Measurements from ENCODE around the gene UBD. TPM values are rescaled to one million over a fixed set of nuclear protein-coding genes. Genes with fewer than 3 reads are reported as not detected.

Gene UBD
- total RNA-seq, 1 experiment from 2014 or later: not detected

- TF ChIP-seq, protein P1, sequence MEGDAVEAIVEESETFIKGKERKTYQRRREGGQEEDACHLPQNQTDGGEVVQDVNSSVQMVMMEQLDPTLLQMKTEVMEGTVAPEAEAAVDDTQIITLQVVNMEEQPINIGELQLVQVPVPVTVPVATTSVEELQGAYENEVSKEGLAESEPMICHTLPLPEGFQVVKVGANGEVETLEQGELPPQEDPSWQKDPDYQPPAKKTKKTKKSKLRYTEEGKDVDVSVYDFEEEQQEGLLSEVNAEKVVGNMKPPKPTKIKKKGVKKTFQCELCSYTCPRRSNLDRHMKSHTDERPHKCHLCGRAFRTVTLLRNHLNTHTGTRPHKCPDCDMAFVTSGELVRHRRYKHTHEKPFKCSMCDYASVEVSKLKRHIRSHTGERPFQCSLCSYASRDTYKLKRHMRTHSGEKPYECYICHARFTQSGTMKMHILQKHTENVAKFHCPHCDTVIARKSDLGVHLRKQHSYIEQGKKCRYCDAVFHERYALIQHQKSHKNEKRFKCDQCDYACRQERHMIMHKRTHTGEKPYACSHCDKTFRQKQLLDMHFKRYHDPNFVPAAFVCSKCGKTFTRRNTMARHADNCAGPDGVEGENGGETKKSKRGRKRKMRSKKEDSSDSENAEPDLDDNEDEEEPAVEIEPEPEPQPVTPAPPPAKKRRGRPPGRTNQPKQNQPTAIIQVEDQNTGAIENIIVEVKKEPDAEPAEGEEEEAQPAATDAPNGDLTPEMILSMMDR (conservative IDR thresholded peaks at IDR 0.05): no peak
- no peak within 1 kb of the TSS for H3K23ac ChIP-seq (ENCODE audit: insufficient read length, low read depth, low read length)
- H3K23me2 ChIP-seq (ENCODE audit: insufficient read length, low read depth, low read length, poor library complexity, severe bottlenecking): no peaks in the 10 kb centered on the region
- H2BK120ac ChIP-seq (ENCODE audit: low read depth, low read length, poor library complexity, severe bottlenecking): no peak within 1 kb of the TSS
- DNase-seq: no peak
- Mint-ChIP-seq H3K36me3 (ENCODE audit: insufficient read depth in 1 of 3, low read depth in 3 of 3) (peaks cover 0 to 6% (median 2%) of the 10 kb centered on the region in 3 experiments; a peak in 4 of 7 replicates), H3K4me1 (0 out of 4 replicates have a peak, but pooled peaks cover 0 to 3% of the 10 kb centered on the region in 2 experiments), H3K4me3 (no peak within 1 kb of the TSS), H3K27me3 (ENCODE audit: low read depth) (no peaks in the 10 kb centered on the region; the same call in 1 of the 2 replicates), H3K27ac (no peak within 1 kb of the TSS; a peak in 1 of 7 replicates), H3K9me3 (no peaks in the 10 kb centered on the region)
- H2BK20ac ChIP-seq (ENCODE audit: low read depth, low read length, poor library complexity, severe bottlenecking): no peak within 1 kb of the TSS
- no peak within 1 kb of the TSS for H4K91ac ChIP-seq (ENCODE audit: insufficient read length, low read depth, low read length)
- no peak within 1 kb of the TSS for H2BK15ac ChIP-seq (ENCODE audit: low read depth, low read length)
- H3K9me3 ChIP-seq (ENCODE audit: control insufficient read depth, low read depth, low read length): no peaks in the 10 kb centered on the region
- H2AK5ac ChIP-seq (ENCODE audit: insufficient read length, low read length): no peak within 1 kb of the TSS
- no peak within 1 kb of the TSS for H2BK5ac ChIP-seq (ENCODE audit: insufficient read length, low read length)
- no peaks in the 10 kb centered on the region for H3K79me2 ChIP-seq (ENCODE audit: insufficient read depth, low read length)
- no peak within 1 kb of the TSS for H3K18ac ChIP-seq (ENCODE audit: insufficient read length, low read depth, low read length)
- no peak within 1 kb of the TSS for H2AFZ ChIP-seq (ENCODE audit: low read length)
- no peak within 1 kb of the TSS for H3K9ac ChIP-seq (ENCODE audit: extremely low read depth, insufficient read length, low read length)
- H3K56ac ChIP-seq (ENCODE audit: insufficient read length, low read depth, low read length): no peak within 1 kb of the TSS
- H2BK12ac ChIP-seq (ENCODE audit: insufficient read length, low read depth, low read length): no peak within 1 kb of the TSS
- no peak within 1 kb of the TSS for H3K4me2 ChIP-seq (ENCODE audit: insufficient read depth, insufficient read length, low read length)
- H3T11ph ChIP-seq (ENCODE audit: low read length): no peak within 1 kb of the TSS
- H3K79me1 ChIP-seq (ENCODE audit: insufficient read depth, low read depth, low read length, poor library complexity, severe bottlenecking): no peaks in the 10 kb centered on the region
- H3K4ac ChIP-seq (ENCODE audit: low read depth, low read length): no peak within 1 kb of the TSS
- no peak within 1 kb of the TSS for H4K8ac ChIP-seq (replicated peaks; ENCODE audit: insufficient read length, low read depth, low read length)
- no peaks in the 10 kb centered on the region for H3K4me1 ChIP-seq (ENCODE audit: insufficient read depth, low read length)
- H3K27me3 ChIP-seq (ENCODE audit: insufficient read depth, low read length): no peaks in the 10 kb centered on the region; the same call in 1 of the 2 replicates
- no peak within 1 kb of the TSS for H4K5ac ChIP-seq (ENCODE audit: insufficient read length, low read depth, low read length)
- no peak within 1 kb of the TSS for H3K14ac ChIP-seq (ENCODE audit: insufficient read depth, low read length)
- no peak within 1 kb of the TSS for H3K27ac ChIP-seq (ENCODE audit: insufficient read length, low read depth, low read length)
- no peaks in the 10 kb centered on the region for H4K20me1 ChIP-seq (ENCODE audit: control insufficient read depth, insufficient read depth, insufficient read length)
Observed at GRCh38 chr6:29584821-29585220, 25.3 kb upstream of the UBD start, which contains the start of gene OR2H2. TSS of gene OR2H2 (plus strand) at chr6:29585121. CDS start at chr6:29587945, 2,824 bp downstream.

All from H9 (cell line).